Occipital lobe (tissue), 2 donors: Measurements from ENCODE around the gene ZNF783. TPM values are rescaled to one million over a fixed set of nuclear protein-coding genes. Genes with fewer than 3 reads are reported as not detected.
A peak's percentile ranks its signal among the peaks of the same experiment; 100 is the strongest.

ENCODE experiments used
- DNase-seq: peaks from one replicate; lab custom pipeline; 2025; lab: John Stamatoyannopoulos, UW
- total RNA-seq: library from RNA; depleted of rRNA; stranded (reverse); fragments of >200 nt; gene quantifications from one replicate; pipeline ENCODE4 v1.2.3, GENCODE V29; 2014

The ZNF783 gene
- total RNA-seq, 1 donor from 2014 or later: 13.3 TPM

GRCh38 chr7:149281508-149282330 is 19.7 kb downstream of the ZNF783 start:
- DNase-seq: no peak

- DNase-seq: no peak
Measured at GRCh38 chr7:149282331-149282655, 20.3 kb downstream of the ZNF783 start.

GRCh38 chr7:149283321-149283720 is 21.3 kb downstream of the ZNF783 start:
- no peak for DNase-seq

- DNase-seq: no peak
Measured at GRCh38 chr7:149284343-149284742, 22.3 kb downstream of the ZNF783 start.

GRCh38 chr7:149284850-149285585 is 23.0 kb downstream of the ZNF783 start:
- DNase-seq: peak; percentile 90

- no peak for DNase-seq
Measured at GRCh38 chr7:149285603-149286002, 23.6 kb downstream of the ZNF783 start.

GRCh38 chr7:149286811-149287400 is 24.9 kb downstream of the ZNF783 start:
- no peak for DNase-seq

- DNase-seq: no peak
Measured at GRCh38 chr7:149287622-149288021, 25.6 kb downstream of the ZNF783 start.

GRCh38 chr7:149289262-149289661 is 27.3 kb downstream of the ZNF783 start:
- no peak for DNase-seq

- DNase-seq: no peak
Measured at GRCh38 chr7:149289856-149290255, 27.9 kb downstream of the ZNF783 start.

- no peak for DNase-seq
Measured at GRCh38 chr7:149291036-149291780, 29.2 kb downstream of the ZNF783 start.

GRCh38 chr7:149291781-149292461 is 29.9 kb downstream of the ZNF783 start:
- no peak for DNase-seq

GRCh38 chr7:149292462-149292823 is 30.4 kb downstream of the ZNF783 start:
- DNase-seq: no peak

- DNase-seq: no peak
Measured at GRCh38 chr7:149293338-149293737, 31.3 kb downstream of the ZNF783 start.

GRCh38 chr7:149293946-149294633 is 32.1 kb downstream of the ZNF783 start:
- no peak for DNase-seq

- no peak for DNase-seq
Measured at GRCh38 chr7:149294634-149295480, 32.9 kb downstream of the ZNF783 start.

GRCh38 chr7:149295481-149295850 is 33.5 kb downstream of the ZNF783 start:
- DNase-seq: no peak

GRCh38 chr7:149296368-149296767 is 34.4 kb downstream of the ZNF783 start:
- DNase-seq: no peak

- no peak for DNase-seq
Measured at GRCh38 chr7:149297034-149297755, 35.2 kb downstream of the ZNF783 start.
